HEK293T (cell line): Measurements from ENCODE around the gene PGS1.

Experiments
- CTCF ChIA-PET: fragments of 350-600 bp; formaldehyde crosslinking; extraction: SDS; loops from one replicate; lab custom pipeline; 2021; ENCODE audit warnings: antibody characterized with exemption, inconsistent platforms; lab: Yijun Ruan, JAX
- POLR2A ChIA-PET: fragments of 350-600 bp; formaldehyde crosslinking; extraction: SDS; loops from one replicate; lab custom pipeline; 2020; ENCODE audit warnings: antibody characterized with exemption, inconsistent platforms; lab: Yijun Ruan, JAX
- DNase-seq: peaks from one replicate; pipeline ENCODE4 v3.0.0; 2012; ENCODE audit warnings: mixed read lengths; ENCODE audit errors: extremely low spot score
- ARNT ChIP-seq: fragments of 450-650 bp; IDR thresholded peaks from 2 replicates; pipeline ENCODE4 v1.6.1; 2017; ENCODE audit warnings: mild to moderate bottlenecking
- BHLHE40 ChIP-seq: fragments of 450-650 bp; IDR thresholded peaks from 2 replicates; pipeline ENCODE4 v1.6.1; 2016; ENCODE audit warnings: mild to moderate bottlenecking, moderate library complexity, borderline replicate concordance
- CTBP1 ChIP-seq: fragments of 450-650 bp; IDR thresholded peaks from 2 replicates; pipeline ENCODE4 v1.6.1; 2016; ENCODE audit warnings: borderline replicate concordance
- ELF4 ChIP-seq: fragments of 450-650 bp; IDR thresholded peaks from 2 replicates; pipeline ENCODE4 v1.6.1; 2017; ENCODE audit warnings: antibody characterized with exemption
- FOXA1 ChIP-seq: fragments of 450-650 bp; IDR thresholded peaks from 2 replicates; pipeline ENCODE4 v1.6.1; 2016; ENCODE audit warnings: mild to moderate bottlenecking
- FOXK2 ChIP-seq: fragments of 450-650 bp; IDR thresholded peaks from 2 replicates; pipeline ENCODE4 v1.6.1; 2016; ENCODE audit warnings: mild to moderate bottlenecking
- FOXM1 ChIP-seq: fragments of 450-650 bp; IDR thresholded peaks from 2 replicates; pipeline ENCODE4 v1.6.1; 2017; ENCODE audit warnings: mild to moderate bottlenecking, borderline replicate concordance
- HDGF ChIP-seq: fragments of 450-650 bp; IDR thresholded peaks from 2 replicates; pipeline ENCODE4 v1.6.1; 2017; ENCODE audit warnings: antibody characterized with exemption, borderline replicate concordance
- L3MBTL2 ChIP-seq: fragments of 450-650 bp; conservative IDR thresholded peaks from 2 replicates; pipeline ENCODE4 v1.6.1; 2016; ENCODE audit warnings: mild to moderate bottlenecking
- LEF1 ChIP-seq: fragments of 450-650 bp; IDR thresholded peaks from 2 replicates; pipeline ENCODE4 v1.6.1; 2017; ENCODE audit warnings: mild to moderate bottlenecking, borderline replicate concordance
- NFRKB ChIP-seq: fragments of 450-650 bp; IDR thresholded peaks from 2 replicates; pipeline ENCODE4 v1.6.1; 2016; ENCODE audit warnings: mild to moderate bottlenecking, moderate library complexity
- SP1 ChIP-seq: fragments of 450-650 bp; IDR thresholded peaks from 2 replicates; pipeline ENCODE4 v1.6.1; 2017
- SUZ12 ChIP-seq: fragments of 450-650 bp; IDR thresholded peaks from 2 replicates; pipeline ENCODE4 v1.6.1; 2016; ENCODE audit warnings: mild to moderate bottlenecking
- TARDBP ChIP-seq: fragments of 450-650 bp; IDR thresholded peaks from 2 replicates; pipeline ENCODE4 v1.6.1; 2016
- ZNF384 ChIP-seq: fragments of 450-650 bp; IDR thresholded peaks from 2 replicates; pipeline ENCODE4 v1.6.1; 2016
- TF ChIP-seq, protein P1 (sequence below): fragments of 450-650 bp; IDR thresholded peaks from 2 replicates; pipeline ENCODE4 v1.6.1; 2016

PGS1 gene

DNA sequence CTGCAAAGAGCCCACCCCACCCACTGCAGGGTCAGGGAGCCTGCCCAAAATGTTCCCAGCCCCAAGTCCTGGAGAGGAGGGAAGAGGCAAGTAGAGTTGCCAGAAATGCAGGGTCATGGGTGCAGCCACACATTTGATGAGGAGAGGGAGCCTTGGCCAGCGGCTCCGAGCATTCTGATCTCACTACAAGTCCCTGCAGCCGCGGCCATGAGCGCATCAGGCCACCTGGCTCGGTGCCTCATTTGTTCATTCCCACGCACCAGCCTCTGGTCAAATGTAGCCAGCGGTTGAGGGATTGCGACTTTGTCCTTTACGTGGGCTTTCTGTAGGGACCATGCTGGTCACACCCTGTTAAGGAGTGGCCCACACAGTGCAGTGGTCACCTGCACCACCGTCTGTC lies 48.7 kb downstream of the PGS1 start:
- POLR2A ChIA-PET = no interaction called here
- CTCF ChIA-PET = no interaction called here
- DNase-seq = no peak
- no peak for TF ChIP-seq BHLHE40
- TF ChIP-seq L3MBTL2 = no peak
- TF ChIP-seq HDGF = no peak
- TF ChIP-seq ARNT = no peak
- no peak for TF ChIP-seq CTBP1
- no peak for TF ChIP-seq SUZ12
- no peak for TF ChIP-seq FOXK2
- TF ChIP-seq TARDBP = no peak
- TF ChIP-seq, protein P1, sequence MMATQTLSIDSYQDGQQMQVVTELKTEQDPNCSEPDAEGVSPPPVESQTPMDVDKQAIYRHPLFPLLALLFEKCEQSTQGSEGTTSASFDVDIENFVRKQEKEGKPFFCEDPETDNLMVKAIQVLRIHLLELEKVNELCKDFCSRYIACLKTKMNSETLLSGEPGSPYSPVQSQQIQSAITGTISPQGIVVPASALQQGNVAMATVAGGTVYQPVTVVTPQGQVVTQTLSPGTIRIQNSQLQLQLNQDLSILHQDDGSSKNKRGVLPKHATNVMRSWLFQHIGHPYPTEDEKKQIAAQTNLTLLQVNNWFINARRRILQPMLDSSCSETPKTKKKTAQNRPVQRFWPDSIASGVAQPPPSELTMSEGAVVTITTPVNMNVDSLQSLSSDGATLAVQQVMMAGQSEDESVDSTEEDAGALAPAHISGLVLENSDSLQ = no peak
- TF ChIP-seq SP1 = no peak
- TF ChIP-seq ZNF384 = no peak
- no peak for TF ChIP-seq ELF4
- no peak for TF ChIP-seq NFRKB
- no peak for TF ChIP-seq FOXM1

DNA sequence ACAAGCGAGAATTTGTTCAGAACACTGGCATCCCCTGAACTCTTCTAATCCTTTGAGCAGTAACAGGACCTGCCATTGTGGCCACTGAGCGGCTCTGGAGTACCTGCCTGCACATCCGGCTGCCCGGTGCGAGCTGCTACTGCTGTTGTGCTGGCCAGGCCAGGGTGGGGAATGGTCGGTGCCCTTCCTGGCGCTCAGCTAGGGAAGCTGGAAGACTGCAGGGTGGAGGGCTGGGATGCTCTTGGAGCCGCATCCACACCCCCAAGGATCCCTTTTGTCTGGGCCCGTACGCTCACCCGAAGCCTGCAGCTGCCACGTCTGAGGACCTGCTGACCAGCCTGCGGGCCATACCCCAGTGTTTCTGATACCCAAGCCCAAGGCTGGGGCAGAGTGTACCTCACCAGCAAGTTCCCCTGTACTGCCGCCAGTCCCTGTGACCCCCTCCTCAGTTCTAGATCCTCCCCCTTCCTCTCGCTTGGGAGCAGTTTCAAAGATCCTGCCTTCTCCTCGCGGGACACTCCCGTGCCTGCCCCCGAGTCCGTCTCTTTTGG lies 49.7 kb downstream of the PGS1 start:
- ChIA-PET CTCF (no interaction called here), POLR2A (no interaction called here)
- TF ChIP-seq SUZ12 = no peak
- no peak for TF ChIP-seq BHLHE40
- DNase-seq = no peak

DNA sequence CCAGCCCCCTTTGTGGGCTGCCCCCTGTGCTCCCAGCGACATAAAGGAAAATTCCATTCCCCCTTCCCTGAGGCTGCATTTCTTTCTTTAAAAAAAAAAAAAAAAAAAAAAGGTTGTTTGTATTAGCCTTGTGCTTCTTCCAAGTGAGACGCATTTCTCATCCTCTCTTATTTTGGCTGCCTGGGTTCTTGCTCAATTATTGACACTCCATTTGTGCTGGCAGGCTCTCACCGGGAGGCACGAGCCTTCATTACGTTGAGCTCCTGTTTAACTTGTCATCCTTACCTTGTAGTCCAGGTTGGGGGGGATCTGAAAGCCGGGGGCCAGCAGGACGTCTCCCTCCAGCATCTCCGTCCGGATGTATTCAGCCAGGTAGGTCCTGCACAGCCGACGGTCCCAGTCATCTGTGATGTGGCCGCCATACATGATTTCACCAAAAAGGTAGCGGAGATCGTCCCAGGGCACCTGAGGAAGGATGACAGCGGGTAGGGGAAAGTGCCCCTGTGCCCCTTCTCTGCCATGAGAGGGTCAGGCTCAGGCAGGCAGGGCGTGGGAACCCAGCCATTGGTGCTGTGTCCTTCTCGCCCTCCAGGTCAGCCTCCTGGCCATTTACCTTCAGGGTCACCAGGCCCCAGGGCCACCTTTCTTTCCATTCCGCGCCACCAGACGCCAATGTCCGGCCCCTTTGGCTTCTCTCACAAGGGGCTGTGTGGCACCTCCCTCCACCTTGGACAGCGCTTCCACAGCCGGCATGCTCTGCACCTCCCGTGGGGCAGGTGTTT lies 50.6 kb downstream of the PGS1 start:
- no peak for DNase-seq
- no peak for TF ChIP-seq L3MBTL2
- no peak for TF ChIP-seq SP1
- no peak for TF ChIP-seq ZNF384
- TF ChIP-seq, protein P1 = no peak
- no peak for TF ChIP-seq BHLHE40
- TF ChIP-seq TARDBP = no peak
- TF ChIP-seq NFRKB = no peak
- TF ChIP-seq ELF4 = no peak
- TF ChIP-seq HDGF = no peak
- CTCF ChIA-PET = no interaction called here
- POLR2A ChIA-PET = no interaction called here

DNA sequence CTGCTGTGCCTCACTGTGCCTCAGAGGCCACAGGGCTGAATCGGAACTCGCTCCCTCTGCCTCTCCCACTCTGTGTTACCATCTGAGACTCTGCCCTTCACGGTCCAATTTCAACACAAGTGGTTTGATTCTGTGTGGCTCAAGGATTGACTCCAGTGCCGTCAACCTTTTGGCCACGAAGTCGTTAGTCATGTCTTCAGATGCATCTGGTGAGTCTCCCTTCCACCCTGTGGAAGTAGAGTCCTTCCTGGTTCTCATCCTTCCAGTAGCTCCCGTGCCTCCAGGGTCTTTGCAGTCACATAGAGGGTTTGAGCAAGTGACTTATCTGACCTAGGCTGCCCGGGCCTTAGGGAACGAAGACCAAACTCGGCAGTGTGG lies 51.2 kb downstream of the PGS1 start:
- TF ChIP-seq BHLHE40 = no peak
- TF ChIP-seq ARNT = no peak
- TF ChIP-seq FOXA1 = no peak
- no peak for TF ChIP-seq NFRKB
- TF ChIP-seq L3MBTL2 = no peak
- no peak for TF ChIP-seq ZNF384
- no peak for TF ChIP-seq SUZ12
- no peak for TF ChIP-seq HDGF
- TF ChIP-seq ELF4 = no peak
- no peak for TF ChIP-seq FOXM1
- no peak for TF ChIP-seq FOXK2
- TF ChIP-seq LEF1 = no peak
- no peak for TF ChIP-seq TARDBP
- TF ChIP-seq CTBP1 = no peak
- no peak for TF ChIP-seq SP1
- TF ChIP-seq, protein P1 = no peak
- CTCF ChIA-PET = interaction anchor here (0.6 kb wide), 1 partner anchor 178 kb away, joined by 3 read pairs; no protein-coding TSS in a partner anchor
- DNase-seq = no peak
- POLR2A ChIA-PET = no interaction called here

DNA sequence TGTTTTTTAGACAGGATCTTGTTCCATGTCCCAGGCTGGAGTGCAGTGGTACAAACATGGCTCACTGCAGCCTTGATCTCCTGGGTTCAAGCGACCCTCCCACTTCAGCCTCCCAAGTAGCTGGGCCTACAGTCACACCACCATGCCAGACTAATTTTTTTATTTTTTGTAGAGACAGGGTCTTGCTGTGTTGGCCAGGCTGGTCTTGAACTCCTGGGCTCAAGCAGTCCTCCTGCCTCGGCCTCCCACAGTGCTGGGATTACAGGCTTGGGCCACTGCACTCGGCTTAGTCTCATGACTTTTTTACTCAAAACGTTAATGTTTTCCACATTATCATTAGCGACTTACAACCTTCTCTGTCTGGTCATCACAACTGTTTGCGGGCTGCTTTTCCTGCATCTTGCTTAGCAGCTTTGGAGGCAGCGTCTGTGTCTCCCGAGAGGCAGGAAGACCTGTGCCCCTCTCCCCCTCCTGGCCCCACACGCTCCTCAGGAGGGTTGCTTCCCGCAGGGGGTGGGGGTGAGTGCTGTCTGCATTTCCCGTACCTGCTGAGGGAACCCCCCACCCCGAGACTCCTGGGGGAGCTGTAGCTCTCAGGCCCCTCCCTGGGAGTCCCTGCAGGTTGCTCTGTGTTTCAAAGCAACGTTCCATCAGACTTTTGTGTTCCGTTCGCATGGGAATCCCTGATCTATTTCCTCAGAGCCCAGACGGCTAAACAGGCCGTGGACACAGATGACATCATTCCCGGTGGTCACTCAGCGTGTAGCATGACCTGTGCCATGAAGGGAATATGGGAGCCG lies 52.6 kb downstream of the PGS1 start:
- ChIA-PET CTCF (interaction anchor here (0.7 to 1.1 kb wide), 2 partner anchors 9 to 191 kb away, joined by 4 read pairs; no protein-coding TSS in a partner anchor), POLR2A (no interaction called here)
- no peak for TF ChIP-seq ELF4
- no peak for TF ChIP-seq HDGF
- TF ChIP-seq L3MBTL2 = no peak
- TF ChIP-seq LEF1 = no peak
- no peak for TF ChIP-seq SUZ12
- TF ChIP-seq NFRKB = no peak
- no peak for TF ChIP-seq BHLHE40
- no peak for TF ChIP-seq SP1
- TF ChIP-seq ZNF384 = no peak
- TF ChIP-seq TARDBP = no peak
- TF ChIP-seq CTBP1 = no peak
- TF ChIP-seq FOXM1 = no peak
- no peak for TF ChIP-seq ARNT
- TF ChIP-seq FOXA1 = no peak
- TF ChIP-seq, protein P1 = no peak
- TF ChIP-seq FOXK2 = no peak
- no peak for DNase-seq
